HG03108 (cell line): ENCODE data around the gene SLC6A11.

Source experiments
- ATAC-seq: cut with Tn5 transposase; IDR thresholded peaks from one replicate; pipeline ENCODE4 v1.9.1; 2021; ENCODE audit warnings: moderate library complexity; ENCODE audit not compliant: unreplicated experiment

SLC6A11 gene

DNA sequence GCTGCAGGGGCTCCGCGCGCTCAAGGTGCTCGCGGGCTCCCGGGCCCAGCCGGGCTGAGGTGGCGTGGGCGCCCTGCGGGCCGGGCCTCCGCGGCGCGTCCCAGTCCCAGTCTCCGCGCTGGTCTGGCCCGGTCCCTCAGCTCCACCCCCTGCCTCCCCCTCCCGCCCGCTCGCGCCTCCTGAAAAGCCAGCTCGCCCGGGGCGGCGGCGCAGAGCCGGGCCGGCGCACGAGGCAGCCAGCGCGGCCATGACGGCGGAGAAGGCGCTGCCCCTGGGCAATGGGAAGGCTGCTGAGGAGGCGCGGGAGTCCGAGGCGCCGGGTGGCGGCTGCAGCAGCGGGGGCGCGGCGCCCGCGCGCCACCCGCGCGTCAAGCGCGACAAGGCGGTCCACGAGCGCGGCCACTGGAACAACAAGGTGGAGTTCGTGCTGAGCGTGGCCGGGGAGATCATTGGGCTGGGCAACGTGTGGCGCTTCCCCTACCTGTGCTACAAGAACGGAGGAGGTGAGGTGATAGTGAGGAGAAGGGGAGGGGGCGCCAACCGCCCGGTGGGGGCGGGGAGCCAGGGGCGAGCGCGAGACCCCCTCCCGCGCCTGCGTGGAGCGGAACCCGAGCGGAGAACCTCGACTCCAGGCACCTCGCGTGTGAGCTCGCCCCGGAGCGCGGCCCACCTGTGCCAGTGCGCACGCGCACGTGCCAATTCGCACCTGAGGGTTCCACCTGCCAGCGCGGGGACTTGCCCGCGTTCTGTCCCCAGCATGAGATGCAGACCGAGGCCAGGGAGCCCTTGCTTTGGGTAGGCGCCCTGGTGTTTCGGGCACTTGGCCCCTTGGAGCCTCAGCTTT lies at the start of gene SLC6A11:
Gene SLC6A11 (plus strand): TSS at position 210 of the 844 bp plus-strand sequence. CDS start 38 bp downstream, at position 248.
- no peak for ATAC-seq

- ATAC-seq: no peak
These were observed 47.2 kb upstream of the SLC6A11 start for GRCh38 chr3:10768708-10769394.

DNA sequence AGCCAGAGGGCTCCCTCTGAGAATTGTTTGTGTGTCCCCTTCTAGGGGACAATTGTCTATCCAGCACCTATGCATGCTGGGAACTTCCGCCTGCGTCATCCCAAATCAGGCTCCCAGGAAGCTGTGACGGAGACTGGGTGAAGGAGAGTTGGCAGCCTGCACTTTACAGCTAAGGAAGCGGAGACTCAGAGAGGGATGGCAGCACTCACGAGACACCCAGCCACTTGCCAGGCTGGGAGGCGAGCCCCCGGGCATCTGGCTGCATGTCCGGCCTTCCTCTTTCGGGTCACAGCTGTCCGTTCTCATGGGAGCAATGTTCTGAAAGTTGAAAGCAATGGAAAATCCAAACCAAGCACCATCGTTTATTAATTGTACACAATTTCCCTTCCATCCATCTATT lies 45.5 kb upstream of the SLC6A11 start:
- no peak for ATAC-seq

GRCh38 chr3:10770981-10771380 lies 45.0 kb upstream of the SLC6A11 start:
- ATAC-seq: no peak

DNA sequence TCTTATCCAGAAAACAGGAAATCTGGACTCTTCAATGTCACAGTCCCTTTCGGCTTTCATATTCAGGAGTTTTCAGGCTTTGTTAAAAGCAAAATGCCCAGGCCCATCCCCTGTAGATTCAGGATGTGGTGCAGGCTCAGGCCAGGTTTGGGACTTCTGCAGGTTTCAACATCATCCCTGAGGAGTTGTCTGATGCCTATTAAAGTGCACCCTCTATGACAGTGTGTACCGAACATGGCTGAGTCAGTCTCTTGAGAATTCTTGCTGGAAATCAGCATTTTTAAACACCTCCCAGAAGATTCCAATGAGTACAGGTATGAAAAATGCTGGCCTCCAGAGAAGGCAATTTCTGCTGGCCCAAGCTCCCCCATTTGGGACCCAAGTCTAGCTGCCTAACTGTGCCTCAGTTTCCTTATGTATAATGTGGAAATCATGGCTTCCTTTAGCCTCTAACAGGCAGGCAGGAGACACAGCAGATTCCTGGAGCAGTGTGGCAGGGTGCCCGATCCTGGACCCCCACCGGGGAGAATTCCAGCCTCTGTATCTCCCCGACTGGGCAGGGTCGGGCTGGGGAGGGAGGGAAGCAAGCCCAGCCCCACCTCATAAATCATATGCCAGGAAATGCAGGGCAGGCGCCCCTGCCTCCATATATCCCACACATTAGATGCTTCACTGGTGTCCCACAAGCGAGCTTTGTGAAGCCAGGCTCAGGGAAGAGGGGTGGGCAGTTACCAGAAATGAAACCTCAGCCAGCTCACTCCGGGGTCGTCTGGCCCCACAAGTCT lies 44.4 kb upstream of the SLC6A11 start:
- ATAC-seq: no peak

- no peak for ATAC-seq
These were observed 43.5 kb upstream of the SLC6A11 start for GRCh38 chr3:10772271-10773161.

- no peak for ATAC-seq
These were observed 41.8 kb upstream of the SLC6A11 start for GRCh38 chr3:10774129-10774670.

GRCh38 chr3:10774825-10775224 lies 41.2 kb upstream of the SLC6A11 start:
- ATAC-seq: no peak

DNA sequence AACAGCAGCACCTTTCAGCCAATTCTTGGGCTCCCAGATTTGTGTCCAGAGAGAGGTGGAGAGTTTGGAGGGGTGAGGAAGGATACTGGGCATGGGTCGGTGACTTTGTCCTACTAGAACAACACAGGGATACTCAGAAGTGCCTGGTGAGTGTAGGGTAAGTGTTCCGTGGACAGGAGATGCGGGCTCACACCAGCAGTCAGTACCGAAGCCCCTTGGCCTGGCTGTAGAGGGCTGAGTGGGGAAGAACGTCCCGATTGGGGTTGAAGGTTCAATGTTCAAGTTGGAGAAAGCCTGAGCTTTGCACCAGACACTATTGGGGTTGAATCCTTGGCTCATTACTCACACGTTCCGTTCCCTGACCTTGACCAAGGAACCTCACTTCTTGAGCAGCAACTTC lies 40.8 kb upstream of the SLC6A11 start:
- no peak for ATAC-seq

DNA sequence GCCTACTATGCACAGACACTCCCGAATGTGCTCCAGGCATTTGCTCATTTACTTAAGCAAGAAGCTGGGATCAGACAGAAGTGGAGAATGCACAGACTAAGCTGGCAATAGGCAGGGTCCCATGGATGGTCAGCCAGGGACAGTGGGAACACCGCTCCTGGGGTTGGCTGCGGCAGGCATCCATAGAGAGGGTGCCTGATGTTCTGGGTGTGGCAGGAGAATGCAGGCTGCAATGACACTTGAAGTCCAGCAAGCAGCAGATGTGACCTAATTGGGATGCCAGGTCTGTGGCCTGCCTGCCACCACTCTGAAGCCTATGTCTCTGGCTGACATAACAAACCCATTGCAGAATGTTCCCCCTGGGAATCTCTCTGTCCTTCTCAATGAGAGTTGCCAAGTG lies 40.2 kb upstream of the SLC6A11 start:
- no peak for ATAC-seq

DNA sequence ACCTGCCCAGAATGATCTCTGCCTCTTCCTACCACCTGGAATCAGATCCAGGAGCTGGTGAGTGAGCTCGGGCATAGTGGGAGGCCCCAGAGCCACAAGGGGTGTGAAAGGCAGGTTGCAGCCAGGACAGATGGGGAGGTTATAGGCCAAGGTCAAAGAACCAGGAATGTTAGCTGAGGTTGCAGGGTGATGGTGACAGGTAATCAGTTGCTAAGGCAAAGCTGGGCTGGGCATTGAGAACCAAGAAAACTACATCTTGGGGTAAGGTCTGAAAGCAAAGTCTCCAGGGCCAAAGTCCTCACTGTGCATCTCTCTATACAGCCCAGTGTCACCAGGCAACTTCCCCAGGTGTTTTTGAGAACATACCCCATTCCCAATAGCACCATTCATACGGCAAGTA lies 38.4 kb upstream of the SLC6A11 start:
- ATAC-seq: no peak

DNA sequence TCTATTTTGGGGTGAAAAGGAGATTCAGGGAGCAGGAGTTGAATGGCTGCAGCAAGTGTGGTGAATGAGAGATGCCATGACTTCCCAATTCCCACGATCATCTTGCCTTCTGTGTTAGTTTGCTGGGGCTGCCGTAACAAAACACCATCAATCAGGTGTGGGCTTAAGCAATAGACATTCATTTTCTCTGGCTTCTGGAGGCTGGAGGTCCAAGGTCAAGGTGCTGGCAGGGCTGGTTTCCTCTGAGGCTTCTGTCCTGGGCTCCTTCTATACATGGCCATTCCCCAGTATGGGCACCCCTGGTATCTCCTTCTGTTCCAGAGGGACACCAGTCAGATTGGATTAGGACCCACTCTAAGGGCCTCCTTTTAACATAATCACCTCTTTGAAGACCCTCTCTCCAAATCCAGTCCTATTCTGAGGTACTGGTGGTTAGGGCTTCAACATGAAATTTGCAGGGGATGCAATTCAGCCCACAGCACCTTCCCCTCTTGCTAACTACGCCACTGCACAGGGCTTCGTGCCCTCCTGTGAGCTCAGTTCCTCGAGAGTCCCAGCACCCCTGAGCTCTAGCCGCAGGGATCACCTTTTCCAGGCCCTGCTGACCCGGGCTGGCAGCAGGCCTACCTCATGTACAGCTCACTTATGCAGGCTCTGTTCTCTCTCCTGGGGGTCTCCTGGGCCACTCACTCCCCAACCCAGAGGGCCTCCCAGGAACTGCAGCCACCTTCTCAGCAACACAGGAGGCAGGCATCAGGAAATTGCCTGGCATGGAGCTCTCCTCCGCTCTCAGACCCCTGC lies 37.3 kb upstream of the SLC6A11 start:
- no peak for ATAC-seq

DNA sequence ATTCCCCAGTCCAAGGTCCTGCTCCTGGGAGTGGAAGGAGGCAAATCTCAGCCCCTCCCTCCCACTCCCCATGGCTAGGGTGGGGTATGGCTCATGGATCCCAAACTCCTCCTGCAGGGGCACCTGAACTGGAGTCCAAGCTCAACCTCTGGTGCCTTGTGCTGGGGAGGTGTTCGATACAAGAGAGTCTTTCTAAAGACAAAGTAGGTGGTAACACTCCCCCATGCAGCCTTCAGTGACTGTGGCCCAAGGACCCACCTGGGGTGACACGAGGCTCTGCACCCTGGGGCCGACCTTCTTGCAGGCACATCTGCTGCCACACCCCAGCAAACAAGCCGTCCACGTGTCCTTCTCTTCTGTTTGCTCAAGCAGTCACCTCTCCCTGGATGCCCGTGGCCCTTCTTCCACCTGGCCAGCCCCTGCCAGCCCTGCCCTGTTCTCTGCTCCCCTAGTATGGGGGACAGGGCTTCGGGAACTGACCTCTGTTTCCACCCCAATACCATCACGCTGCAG lies 36.7 kb upstream of the SLC6A11 start:
- ATAC-seq: no peak

GRCh38 chr3:10780243-10780642 lies 35.8 kb upstream of the SLC6A11 start:
- no peak for ATAC-seq

- no peak for ATAC-seq
These were observed 35.1 kb upstream of the SLC6A11 start for GRCh38 chr3:10780922-10781321.

GRCh38 chr3:10781981-10782380 lies 34.0 kb upstream of the SLC6A11 start:
- ATAC-seq: no peak

- no peak for ATAC-seq
These were observed 32.4 kb upstream of the SLC6A11 start for GRCh38 chr3:10783360-10784351.

- ATAC-seq: no peak
These were observed 29.4 kb upstream of the SLC6A11 start for GRCh38 chr3:10786640-10787039.
